GM19099 (cell line): ENCODE measurements around the gene PRLR.

Source experiments
- POLR2A ChIP-seq: IDR thresholded peaks from 3 replicates; pipeline ENCODE4 v1.6.1; 2011; ENCODE audit warnings: low read depth; ENCODE audit not compliant: insufficient read length; ENCODE audit errors: extremely low read depth

The PRLR gene

DNA sequence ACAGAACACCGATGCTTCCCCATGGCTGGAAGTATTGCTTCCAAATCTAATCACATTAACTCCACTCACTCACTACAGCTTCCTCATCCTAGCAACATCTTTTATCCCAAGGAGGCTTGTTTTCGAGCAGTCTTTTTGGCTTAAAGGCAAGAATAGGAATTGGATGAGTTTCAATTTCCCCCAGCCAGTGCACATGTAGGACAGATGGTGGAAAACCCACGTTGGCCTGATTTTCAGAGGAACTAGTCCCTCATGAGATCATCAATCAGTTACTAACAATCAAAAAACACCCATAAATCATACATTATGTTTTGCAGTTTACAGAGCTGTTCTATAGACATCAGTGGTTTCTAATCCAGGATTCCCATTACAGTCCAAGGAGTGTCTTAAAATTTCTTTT, 134.1 kb downstream of the PRLR start:
- no peak for TF ChIP-seq POLR2A

DNA sequence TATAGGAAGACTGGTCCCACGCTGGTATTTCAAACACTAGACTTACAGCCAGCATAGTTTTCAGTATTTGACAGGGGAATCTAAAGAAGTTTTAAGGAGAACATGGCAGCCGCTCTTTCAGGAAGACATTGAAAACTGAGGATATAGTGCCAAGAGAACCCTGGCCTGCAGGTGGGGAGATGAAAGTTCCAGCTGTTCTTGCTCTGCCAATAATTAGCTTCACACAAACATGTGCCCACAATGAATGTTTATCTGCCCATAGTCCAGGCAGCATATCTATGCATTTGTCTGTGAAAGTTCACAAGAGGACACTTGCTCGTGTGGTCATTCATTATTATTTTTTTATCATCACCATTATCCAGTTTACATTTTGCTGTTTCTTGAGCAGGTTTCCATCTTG, 134.9 kb downstream of the PRLR start:
- TF ChIP-seq POLR2A, result no peak

- TF ChIP-seq POLR2A, result no peak
Measured at GRCh38 chr5:35094948-35095347, 135.3 kb downstream of the PRLR start.

DNA sequence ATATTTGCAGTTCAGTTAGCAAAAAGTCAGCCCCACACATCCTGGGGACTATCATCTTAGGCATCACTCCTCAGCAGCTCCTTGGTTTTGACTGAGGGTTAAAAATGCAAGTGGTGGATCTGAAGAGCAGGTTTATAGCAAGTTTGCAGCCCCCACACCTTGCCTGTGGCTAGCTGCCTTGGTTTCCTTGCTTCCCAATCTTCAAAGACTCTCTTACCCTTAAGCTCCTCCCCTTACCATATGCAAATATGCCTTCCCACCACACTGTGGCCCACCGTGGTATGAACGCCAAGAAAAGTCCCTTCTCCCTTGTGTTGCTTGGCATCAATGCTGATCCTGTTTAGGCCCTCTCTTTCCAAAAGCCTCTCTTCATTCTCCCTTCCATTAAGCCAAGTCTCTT, 137.6 kb downstream of the PRLR start:
- no peak for TF ChIP-seq POLR2A

GRCh38 chr5:35091704-35092103, 138.6 kb downstream of the PRLR start:
- TF ChIP-seq POLR2A, result no peak

DNA sequence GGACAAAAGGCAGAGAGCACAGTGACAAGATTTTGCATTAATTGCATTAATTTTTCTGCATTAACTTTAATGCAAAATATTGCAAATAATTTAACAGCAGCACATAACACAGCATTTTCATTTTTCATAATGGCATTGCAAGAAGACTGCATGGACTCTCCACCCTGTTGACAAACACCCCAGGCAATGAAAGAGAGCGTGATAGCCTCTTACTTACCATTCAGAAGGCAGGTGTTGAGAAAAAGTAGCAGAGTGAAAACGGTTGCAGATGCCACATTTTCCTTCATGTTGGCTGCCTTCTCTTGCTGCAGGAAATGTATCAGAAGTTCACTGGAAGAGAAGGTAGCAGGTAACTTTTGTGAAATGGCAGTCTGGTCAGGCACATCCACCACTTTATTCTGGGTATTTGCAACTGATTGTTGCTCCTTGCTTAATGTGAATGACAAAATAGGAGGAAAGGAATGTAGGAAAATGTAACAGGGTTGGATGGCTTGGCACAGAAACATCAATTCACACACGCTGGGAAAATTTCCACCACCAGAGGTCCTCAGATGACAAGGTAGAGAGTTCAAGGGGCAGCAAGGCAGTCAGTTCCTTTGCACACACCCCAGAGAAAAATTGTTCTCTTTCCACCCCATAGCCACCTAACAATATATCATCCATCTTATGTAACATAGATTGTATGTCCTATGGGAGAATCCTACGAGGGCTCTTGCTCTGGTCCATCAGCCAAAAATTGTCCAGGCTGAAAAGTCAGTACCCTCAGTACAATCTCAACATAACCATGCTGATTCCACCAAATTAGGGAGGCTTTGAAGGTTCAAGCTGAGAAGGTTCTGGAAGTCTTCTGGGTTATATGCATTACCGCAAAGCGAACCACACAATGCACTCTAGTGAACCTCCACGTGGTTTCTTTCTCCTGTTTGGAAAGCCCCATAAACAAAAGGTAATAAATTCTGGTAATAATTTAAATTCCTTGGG, 140.7 kb downstream of the PRLR start:
- TF ChIP-seq POLR2A, result no peak

DNA sequence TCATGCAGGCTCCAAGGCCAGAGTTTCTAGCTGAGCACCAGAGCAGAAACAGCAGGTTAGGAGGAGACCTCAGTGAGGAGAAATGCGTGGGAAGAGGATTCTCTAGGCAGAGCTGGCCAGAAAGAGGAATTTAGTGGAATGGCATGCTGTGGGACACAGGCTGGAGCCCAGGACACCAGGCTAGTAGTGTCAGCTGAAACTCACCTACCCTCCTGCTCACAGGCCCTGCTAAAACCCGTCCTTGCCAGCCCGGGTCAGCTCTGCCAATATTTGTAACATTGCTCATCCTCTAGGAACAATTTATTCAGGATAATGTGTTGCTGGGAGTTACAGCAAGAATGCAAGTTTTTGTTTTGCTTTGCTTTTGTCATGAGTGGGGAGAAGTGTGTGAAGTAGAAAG, 142.3 kb downstream of the PRLR start:
- TF ChIP-seq POLR2A, result no peak

DNA sequence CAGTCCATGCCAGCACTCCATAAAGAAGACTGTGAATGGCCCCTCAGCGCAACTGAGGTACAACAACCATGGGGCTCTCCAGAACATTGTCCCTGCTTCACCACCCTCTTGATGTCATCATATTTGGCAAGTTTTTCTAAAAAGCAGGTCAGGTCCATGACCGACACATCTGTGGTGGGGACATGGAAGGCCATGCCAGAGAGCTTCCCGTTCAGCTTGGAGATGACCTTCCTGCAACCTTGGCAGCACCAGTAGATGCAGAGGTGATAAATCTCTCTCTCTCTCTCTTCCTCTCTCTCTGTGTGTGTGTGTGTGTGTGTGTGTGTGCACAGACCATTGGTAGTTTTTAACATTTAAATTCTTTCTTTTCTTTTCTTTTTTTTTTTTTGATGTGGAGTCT, 147.1 kb downstream of the PRLR start:
- TF ChIP-seq POLR2A, result no peak

GRCh38 chr5:35082530-35082929, 147.8 kb downstream of the PRLR start:
- TF ChIP-seq POLR2A, result no peak

DNA sequence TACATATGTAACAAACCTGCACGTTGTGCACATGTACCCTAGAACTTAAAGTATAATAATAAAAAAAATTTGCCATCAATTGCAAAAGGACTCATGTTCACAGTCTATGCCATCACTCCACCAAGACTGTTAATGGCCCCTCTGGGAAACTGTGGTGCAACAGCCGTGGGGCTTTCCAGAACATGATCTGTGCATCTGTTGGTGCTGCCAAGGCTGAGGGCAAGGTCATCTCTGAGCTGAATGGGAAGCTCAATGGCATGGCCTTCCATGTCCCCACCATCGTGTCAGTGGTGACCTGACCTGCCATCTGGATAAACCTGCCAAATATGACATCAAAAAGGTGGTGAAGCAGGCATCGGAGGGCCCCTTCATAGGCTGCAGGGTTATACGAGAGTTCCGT, 149.2 kb downstream of the PRLR start:
- TF ChIP-seq POLR2A, result no peak

- no peak for TF ChIP-seq POLR2A
Measured at GRCh38 chr5:35073160-35073559, 157.1 kb downstream of the PRLR start.

DNA sequence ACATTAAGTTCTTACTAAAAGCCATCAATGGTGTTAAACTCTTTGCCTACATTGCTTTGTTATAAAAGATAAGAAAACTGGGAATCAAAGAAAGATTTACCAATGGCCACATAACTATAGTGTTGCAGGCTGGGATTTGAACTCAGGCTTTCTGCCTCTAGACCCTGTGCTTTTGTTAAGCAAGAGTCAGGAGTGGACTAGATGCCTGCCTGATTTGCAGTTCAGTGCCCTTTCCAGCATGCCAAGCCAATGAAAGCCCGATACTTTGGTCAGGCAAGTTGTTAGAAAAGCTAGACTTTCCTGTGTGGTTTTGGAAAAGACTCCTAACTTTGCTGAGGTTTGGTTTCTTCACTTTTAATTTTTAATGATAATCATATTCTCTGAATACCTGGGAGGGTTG, 161.1 kb downstream of the PRLR start:
- no peak for TF ChIP-seq POLR2A

DNA sequence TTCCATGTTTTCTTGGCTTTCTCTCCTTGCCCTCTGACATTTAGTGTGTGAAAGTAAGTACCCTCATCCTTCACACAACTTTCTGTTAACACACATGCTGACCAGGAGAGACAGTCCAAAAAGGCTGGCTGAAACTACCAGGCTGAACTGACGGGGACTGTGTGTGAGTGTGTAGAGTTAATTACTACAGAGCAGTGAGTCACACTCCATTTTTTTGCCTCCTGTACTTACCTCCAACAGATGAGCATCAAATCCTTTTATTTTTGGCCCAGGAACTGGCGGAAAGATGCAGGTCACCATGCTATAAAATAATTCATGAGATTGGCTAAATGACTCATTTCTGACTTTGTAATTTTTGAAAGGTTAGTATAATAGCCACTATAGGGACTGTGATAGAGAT, 162.3 kb downstream of the PRLR start:
- no peak for TF ChIP-seq POLR2A

- no peak for TF ChIP-seq POLR2A
Measured at GRCh38 chr5:35066260-35066795, 164.0 kb downstream of the PRLR start.

DNA sequence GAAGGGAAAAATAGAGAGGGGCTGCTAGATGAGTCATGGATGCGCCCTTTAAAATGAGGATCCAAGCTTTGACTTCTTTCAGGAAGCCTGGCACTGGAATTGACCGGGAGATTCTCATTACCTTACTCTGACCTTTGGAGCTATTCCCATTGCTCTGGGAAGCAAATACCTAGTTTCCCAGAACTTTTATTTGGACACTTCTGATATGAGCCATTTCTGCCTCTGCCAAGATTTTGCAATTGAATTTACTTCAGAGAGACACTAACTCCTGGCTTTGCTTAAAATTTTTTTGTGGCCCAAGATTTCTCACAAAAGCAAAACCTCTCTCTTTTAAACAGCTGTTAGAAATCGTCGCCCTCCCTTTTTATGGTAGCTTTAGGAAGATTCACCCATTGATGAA, 166.9 kb downstream of the PRLR start:
- TF ChIP-seq POLR2A, result no peak

GRCh38 chr5:35061211-35061770, 169.0 kb downstream of the PRLR start:
- no peak for TF ChIP-seq POLR2A
